ENCODE measurements around the gene AGTR2.
"Not testable (repeated sequence)": the region's sequence is repeated elsewhere in the genome, so short reads cannot be mapped to it uniquely, and the experiment has no call there.

AGTR2 gene, protein sequence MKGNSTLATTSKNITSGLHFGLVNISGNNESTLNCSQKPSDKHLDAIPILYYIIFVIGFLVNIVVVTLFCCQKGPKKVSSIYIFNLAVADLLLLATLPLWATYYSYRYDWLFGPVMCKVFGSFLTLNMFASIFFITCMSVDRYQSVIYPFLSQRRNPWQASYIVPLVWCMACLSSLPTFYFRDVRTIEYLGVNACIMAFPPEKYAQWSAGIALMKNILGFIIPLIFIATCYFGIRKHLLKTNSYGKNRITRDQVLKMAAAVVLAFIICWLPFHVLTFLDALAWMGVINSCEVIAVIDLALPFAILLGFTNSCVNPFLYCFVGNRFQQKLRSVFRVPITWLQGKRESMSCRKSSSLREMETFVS

DNA sequence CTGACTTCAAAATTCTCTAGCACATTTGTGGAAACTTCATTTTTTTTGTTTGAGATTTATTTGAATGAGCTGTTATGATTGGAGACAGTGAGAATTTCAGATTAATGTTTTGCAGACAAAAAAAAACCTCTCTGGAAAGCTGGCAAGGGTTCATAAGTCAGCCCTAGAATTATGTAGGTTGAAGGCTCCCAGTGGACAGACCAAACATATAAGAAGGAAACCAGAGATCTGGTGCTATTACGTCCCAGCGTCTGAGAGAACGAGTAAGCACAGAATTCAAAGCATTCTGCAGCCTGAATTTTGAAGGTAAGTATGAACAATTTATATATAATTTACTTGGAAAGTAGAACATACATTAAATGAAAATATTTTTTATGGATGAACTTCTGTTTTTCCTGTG lies at the start of gene AGTR2:
TSS of gene AGTR2 (plus strand) at position 234 of the 400 bp plus-strand sequence. CDS start 1,537 bp downstream, outside the sequence.
- no peak for DNase-seq (ENCODE audit: insufficient read length, low spot score)
- FAIRE-seq, result no peak

DNA sequence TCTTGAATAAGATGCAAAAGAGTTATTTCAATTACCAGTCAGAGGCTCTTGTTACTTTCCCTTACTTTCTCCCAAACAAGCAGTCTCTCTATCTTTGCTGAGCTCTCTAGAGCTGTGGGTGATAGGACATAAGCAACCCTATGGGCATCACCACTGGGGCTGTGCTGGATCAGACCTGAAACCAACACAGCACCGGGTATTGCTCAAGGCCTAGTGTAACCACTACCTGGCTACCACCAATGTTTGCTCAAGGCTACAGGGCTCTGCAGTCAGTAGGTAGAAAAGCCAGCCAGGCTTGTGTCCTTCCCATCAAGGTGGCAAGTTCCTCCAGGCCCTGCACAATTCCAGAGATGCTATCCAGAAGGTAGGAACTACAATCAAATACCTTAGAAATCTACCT lies 35.3 kb upstream of the AGTR2 start:
- DNase-seq (ENCODE audit: insufficient read length, low spot score), result no peak
- no peak for FAIRE-seq

DNA sequence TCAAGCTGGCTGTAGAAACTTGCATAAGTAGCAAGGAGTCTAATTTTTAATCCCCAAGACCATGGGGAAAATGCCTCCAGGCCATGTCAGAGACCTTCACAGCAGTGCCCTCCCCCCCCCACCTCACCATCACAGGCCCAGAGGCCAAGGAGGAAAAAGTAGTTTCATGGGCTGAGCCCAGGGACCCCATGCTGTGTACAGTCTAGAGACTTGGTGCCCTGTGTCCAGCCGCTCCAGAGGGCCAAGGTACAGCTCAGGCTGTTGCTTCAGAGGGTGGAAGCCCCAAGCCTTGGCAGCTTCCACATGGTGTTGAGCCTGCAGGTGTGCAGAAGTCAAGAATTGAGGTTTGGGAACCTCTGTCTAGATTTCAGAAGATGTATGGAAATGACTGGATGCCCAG lies 29.3 kb upstream of the AGTR2 start:
- peak; percentile 4 for FAIRE-seq
- not testable (repeated sequence) for DNase-seq (ENCODE audit: insufficient read length, low spot score)

DNA sequence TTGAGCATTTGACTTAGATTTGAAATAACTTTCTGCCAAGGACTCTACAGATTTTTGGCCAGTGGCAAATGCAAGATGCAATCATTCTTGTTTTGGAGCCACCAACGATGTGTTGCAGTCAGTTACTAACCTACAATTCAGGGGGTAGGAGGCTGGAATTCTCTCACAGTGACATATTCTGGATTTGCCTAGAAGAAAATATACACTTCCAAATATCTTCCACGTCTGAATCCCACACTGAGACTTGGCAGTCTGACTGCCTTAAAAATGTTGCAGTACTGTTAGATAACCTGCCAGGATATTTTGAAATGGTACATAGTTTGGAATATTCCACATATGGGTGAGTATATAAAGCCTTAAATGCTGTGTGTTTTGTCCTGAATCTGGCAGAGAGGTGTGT lies 27.6 kb upstream of the AGTR2 start:
- FAIRE-seq (peak; percentile 42), DNase-seq (ENCODE audit: insufficient read length, low spot score) (no peak)

DNA sequence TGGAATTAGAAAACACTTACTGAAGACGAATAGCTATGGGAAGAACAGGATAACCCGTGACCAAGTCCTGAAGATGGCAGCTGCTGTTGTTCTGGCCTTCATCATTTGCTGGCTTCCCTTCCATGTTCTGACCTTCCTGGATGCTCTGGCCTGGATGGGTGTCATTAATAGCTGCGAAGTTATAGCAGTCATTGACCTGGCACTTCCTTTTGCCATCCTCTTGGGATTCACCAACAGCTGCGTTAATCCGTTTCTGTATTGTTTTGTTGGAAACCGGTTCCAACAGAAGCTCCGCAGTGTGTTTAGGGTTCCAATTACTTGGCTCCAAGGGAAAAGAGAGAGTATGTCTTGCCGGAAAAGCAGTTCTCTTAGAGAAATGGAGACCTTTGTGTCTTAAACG lies 2.4 kb downstream of the AGTR2 start:
- DNase-seq (ENCODE audit: insufficient read length, low spot score), result no peak
- FAIRE-seq, result peak; percentile 74

DNA sequence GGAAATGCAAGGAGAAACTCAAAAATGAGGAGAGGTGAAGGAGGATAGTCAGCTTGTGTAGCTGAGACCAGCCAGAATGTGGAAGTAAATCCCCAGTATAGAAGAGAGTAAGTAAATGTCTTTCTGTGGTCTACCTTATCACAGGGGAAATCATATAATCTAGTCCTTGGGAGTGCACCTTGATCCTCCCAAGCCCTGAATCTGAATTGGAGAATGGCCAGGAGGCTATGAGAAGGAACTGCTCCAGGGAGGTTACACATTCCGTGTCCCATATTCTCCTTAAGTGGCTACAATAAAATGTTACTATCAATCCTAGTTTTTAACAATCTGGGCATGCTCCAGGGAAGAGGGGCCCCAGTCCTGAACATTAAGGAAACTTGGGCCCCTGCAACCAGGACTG lies 10.8 kb downstream of the AGTR2 start:
- FAIRE-seq (no peak), DNase-seq (ENCODE audit: insufficient read length, low spot score) (no peak)

DNA sequence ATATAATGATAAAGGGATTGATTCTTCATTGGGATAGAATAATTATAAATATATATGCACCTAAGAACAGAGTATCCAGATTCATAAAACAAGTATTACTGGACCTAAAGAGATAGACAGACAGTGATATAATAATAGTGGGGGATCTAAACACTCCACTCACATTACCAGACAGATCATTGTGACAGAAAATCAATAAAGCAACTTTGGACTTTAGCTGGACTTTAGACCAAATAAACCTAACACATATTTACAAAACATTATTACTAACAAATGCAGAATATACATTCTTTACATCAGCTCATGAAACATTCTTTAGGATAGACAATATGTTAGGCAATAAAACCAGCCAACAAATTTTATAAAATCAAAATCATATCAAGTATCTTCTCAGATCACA lies 14.6 kb downstream of the AGTR2 start:
- FAIRE-seq, result no peak
- DNase-seq (ENCODE audit: insufficient read length, low spot score), result no peak

DNA sequence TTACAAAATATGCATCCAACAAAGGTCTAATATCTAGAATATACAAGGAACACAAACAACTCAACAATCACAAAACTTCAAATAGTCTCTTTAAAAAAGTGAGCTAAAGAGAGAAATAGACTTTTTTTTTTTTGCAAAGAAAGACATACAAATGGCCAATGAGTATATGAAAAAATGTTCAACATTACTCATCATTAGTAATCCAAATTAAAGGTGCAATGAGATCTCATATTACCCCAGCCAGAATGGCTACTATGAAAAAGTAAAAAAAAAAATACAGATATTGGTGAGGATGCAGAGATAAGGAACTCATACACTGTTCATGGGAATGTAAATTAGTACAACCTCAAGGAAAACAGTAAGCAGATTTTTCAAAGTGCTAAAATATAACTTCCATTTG lies 24.1 kb downstream of the AGTR2 start:
- FAIRE-seq, result no peak
- DNase-seq (ENCODE audit: insufficient read length, low spot score), result no peak

DNA sequence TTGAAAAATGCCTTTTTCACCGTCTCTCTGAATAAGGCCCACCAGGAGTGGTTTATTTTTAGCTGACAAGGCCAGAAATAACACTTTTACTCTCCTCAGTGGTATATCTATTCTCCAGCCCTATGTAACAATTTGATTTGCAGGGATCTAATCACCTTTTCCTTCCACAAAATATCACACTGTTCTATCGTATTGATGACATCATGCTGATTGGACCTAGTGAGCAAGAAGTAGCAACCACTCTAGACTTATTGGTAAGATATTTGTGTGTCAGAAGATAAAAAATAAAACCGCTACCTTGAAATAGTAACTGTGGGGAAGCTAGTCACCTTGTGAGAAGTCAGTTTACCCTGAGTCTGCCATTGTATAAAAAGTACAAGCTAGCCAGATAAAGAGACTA lies 27.7 kb downstream of the AGTR2 start:
- FAIRE-seq (no peak), DNase-seq (ENCODE audit: insufficient read length, low spot score) (no peak)

DNA sequence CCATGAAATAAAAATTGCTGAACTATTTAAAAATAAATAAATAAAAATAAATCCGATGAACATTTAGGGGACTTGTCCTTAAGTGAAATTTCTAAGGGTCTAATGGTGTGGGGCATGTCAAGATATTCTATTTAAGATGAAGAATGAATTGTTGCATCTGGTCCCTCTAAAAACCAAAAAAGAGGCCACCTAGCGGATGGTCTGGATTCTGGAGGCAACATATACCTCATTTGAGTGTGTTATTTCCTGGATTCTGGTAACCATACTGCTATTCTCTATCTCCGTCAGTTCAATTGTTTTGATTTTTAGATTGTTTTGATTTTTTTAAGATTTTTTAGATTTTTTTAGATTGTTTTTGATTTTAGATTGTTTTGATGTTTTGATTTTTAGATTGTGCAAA lies 28.3 kb downstream of the AGTR2 start:
- DNase-seq (ENCODE audit: insufficient read length, low spot score) (no peak), FAIRE-seq (peak; percentile 23)

DNA sequence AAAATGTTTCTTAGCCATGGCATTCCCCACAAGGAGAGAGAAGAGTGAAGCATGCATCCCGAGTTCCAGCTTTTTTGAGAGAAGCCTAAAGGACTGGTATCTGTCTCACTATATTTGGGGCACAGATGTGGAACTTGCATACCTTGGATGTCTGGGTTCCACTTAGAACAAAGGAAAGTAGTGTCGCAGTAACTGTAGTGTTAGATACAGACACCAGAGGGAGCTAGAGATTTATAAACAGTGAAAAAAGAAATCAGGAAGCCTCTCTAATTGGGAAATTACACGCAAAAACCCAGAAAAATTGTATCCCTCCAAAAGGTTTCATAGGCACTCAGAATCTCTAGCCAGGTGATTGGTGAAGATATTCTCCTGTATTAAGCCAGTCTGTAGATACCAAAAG lies 34.4 kb downstream of the AGTR2 start:
- FAIRE-seq, result peak; percentile 68
- DNase-seq (ENCODE audit: insufficient read length, low spot score), result no peak

DNA sequence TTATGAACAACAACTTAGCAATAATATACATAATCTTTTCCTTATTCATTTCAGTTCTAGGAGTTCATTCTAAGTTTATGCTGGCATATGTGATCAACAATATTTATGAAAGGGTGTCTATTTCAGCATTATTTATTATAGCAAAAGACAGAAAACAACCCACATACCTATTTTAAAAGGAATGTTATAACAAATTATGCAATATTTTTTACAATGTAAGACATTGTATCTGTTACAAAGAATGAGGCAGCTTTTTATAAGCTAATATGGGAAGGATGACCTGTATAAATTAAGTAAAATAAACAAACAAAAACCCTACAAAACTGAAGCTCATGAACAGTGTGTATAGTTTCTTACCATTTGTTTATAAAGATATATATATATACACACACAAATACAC lies 42.7 kb downstream of the AGTR2 start:
- FAIRE-seq, result no peak

DNA sequence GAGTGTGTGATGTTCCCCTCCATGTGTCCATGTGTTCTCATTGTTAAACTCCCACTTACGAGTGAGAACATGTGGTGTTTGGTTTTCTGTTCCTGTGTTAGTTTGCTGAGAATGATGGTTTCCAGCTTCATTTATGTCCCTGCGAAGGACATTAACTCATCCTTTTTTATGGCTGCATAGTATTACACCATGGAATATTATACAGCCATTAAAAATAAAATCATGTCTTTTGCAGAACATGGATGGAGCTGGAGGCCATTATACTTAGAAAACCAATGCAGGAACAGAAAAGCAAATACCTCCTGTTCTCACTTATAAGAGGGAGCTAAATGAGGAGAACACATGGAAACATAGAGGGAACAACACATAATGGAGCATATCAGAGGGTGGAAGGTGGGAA lies 46.5 kb downstream of the AGTR2 start:
- not testable (repeated sequence) for FAIRE-seq; DNase-seq (ENCODE audit: insufficient read length, low spot score)

More for the DNA sequence above, 42.7 kb downstream of the AGTR2 start:
- DNase-seq (ENCODE audit: insufficient read length, low spot score), result no peak
